Activated naive CD4-positive, alpha-beta T cell treated with anti-CD3 and anti-CD28 coated beads, Interleukin-2, amount 50 U/mL, for 24 hours (primary cell): ENCODE data around the gene CLSTN2.

Experiments
- H3K27ac Mint-ChIP-seq: one replicate; pipeline ENCODE4 v1.8.0; 2021; ENCODE audit warnings: mild to moderate bottlenecking, mixed read lengths
- H3K27me3 Mint-ChIP-seq: one replicate; pipeline ENCODE4 v1.8.0; 2021; ENCODE audit warnings: mixed read lengths
- H3K36me3 Mint-ChIP-seq: one replicate; pipeline ENCODE4 v1.8.0; 2021; ENCODE audit warnings: mixed read lengths
- H3K4me1 Mint-ChIP-seq: one replicate; pipeline ENCODE4 v1.8.0; 2021; ENCODE audit warnings: mixed read lengths
- H3K4me3 Mint-ChIP-seq: one replicate; pipeline ENCODE4 v1.8.0; 2021; ENCODE audit warnings: mild to moderate bottlenecking, mixed read lengths
- H3K9me3 Mint-ChIP-seq: one replicate; pipeline ENCODE4 v1.8.0; 2021; ENCODE audit warnings: mixed read lengths

CLSTN2 gene

GRCh38 chr3:140467796-140468315 lies 532.9 kb downstream of the CLSTN2 start:
- Mint-ChIP-seq H3K27me3 (no peaks in the 10 kb centered on the region), H3K27ac (no peak overlapping the region), H3K36me3 (no peaks in the 10 kb centered on the region), H3K9me3 (no peaks in the 10 kb centered on the region), H3K4me3 (no peak overlapping the region), H3K4me1 (no peaks in the 10 kb centered on the region)

GRCh38 chr3:140468407-140468806 lies 533.4 kb downstream of the CLSTN2 start:
- H3K9me3 Mint-ChIP-seq = no peaks in the 10 kb centered on the region
- H3K27ac Mint-ChIP-seq = no peak overlapping the region
- H3K4me1 Mint-ChIP-seq = no peaks in the 10 kb centered on the region
- H3K27me3 Mint-ChIP-seq = no peaks in the 10 kb centered on the region
- no peaks in the 10 kb centered on the region for H3K36me3 Mint-ChIP-seq
- H3K4me3 Mint-ChIP-seq = no peak overlapping the region

- Mint-ChIP-seq H3K4me3 (no peak overlapping the region), H3K9me3 (no peaks in the 10 kb centered on the region), H3K27me3 (no peaks in the 10 kb centered on the region), H3K27ac (no peak overlapping the region), H3K36me3 (no peaks in the 10 kb centered on the region), H3K4me1 (no peaks in the 10 kb centered on the region)
These were observed 534.5 kb downstream of the CLSTN2 start for GRCh38 chr3:140469491-140469890.

- Mint-ChIP-seq H3K27me3 (no peaks in the 10 kb centered on the region), H3K4me1 (no peaks in the 10 kb centered on the region), H3K36me3 (no peaks in the 10 kb centered on the region), H3K9me3 (no peaks in the 10 kb centered on the region), H3K4me3 (no peak overlapping the region), H3K27ac (no peak overlapping the region)
These were observed 535.2 kb downstream of the CLSTN2 start for GRCh38 chr3:140470211-140470610.

GRCh38 chr3:140470962-140471361 lies 536.0 kb downstream of the CLSTN2 start:
- Mint-ChIP-seq H3K9me3 (no peaks in the 10 kb centered on the region), H3K4me3 (no peak overlapping the region), H3K27ac (no peak overlapping the region), H3K36me3 (no peaks in the 10 kb centered on the region), H3K27me3 (no peaks in the 10 kb centered on the region), H3K4me1 (no peaks in the 10 kb centered on the region)

GRCh38 chr3:140472306-140473020 lies 537.5 kb downstream of the CLSTN2 start:
- no peaks in the 10 kb centered on the region for H3K4me1 Mint-ChIP-seq
- no peaks in the 10 kb centered on the region for H3K27me3 Mint-ChIP-seq
- H3K27ac Mint-ChIP-seq = no peak overlapping the region
- H3K4me3 Mint-ChIP-seq = no peak overlapping the region
- no peaks in the 10 kb centered on the region for H3K9me3 Mint-ChIP-seq
- H3K36me3 Mint-ChIP-seq = no peaks in the 10 kb centered on the region

GRCh38 chr3:140487566-140487965 lies 552.6 kb downstream of the CLSTN2 start:
- H3K4me1 Mint-ChIP-seq = no peaks in the 10 kb centered on the region
- no peaks in the 10 kb centered on the region for H3K36me3 Mint-ChIP-seq
- no peak overlapping the region for H3K4me3 Mint-ChIP-seq
- H3K27me3 Mint-ChIP-seq = peaks cover 2% of the 10 kb centered on the region
- no peaks in the 10 kb centered on the region for H3K9me3 Mint-ChIP-seq
- no peak overlapping the region for H3K27ac Mint-ChIP-seq

GRCh38 chr3:140493271-140493670 lies 558.3 kb downstream of the CLSTN2 start:
- peaks cover 1% of the 10 kb centered on the region for H3K27me3 Mint-ChIP-seq
- no peak overlapping the region for H3K4me3 Mint-ChIP-seq
- H3K9me3 Mint-ChIP-seq = no peaks in the 10 kb centered on the region
- no peaks in the 10 kb centered on the region for H3K36me3 Mint-ChIP-seq
- H3K4me1 Mint-ChIP-seq = no peaks in the 10 kb centered on the region
- no peak overlapping the region for H3K27ac Mint-ChIP-seq

- H3K4me1 Mint-ChIP-seq = no peaks in the 10 kb centered on the region
- H3K36me3 Mint-ChIP-seq = no peaks in the 10 kb centered on the region
- no peak overlapping the region for H3K4me3 Mint-ChIP-seq
- H3K27me3 Mint-ChIP-seq = no peaks in the 10 kb centered on the region
- no peak overlapping the region for H3K27ac Mint-ChIP-seq
- H3K9me3 Mint-ChIP-seq = no peaks in the 10 kb centered on the region
These were observed 560.0 kb downstream of the CLSTN2 start for GRCh38 chr3:140494970-140495369.

GRCh38 chr3:140497331-140497730 lies 562.3 kb downstream of the CLSTN2 start:
- Mint-ChIP-seq H3K9me3 (no peaks in the 10 kb centered on the region), H3K27ac (no peak overlapping the region), H3K27me3 (peaks cover 1% of the 10 kb centered on the region), H3K4me3 (no peak overlapping the region), H3K4me1 (no peaks in the 10 kb centered on the region), H3K36me3 (no peaks in the 10 kb centered on the region)

GRCh38 chr3:140499114-140499757 lies 564.3 kb downstream of the CLSTN2 start:
- H3K27me3 Mint-ChIP-seq = peaks cover 1% of the 10 kb centered on the region
- no peaks in the 10 kb centered on the region for H3K4me1 Mint-ChIP-seq
- H3K9me3 Mint-ChIP-seq = no peaks in the 10 kb centered on the region
- H3K36me3 Mint-ChIP-seq = no peaks in the 10 kb centered on the region
- H3K27ac Mint-ChIP-seq = no peak overlapping the region
- H3K4me3 Mint-ChIP-seq = no peak overlapping the region

GRCh38 chr3:140500473-140500872 lies 565.5 kb downstream of the CLSTN2 start:
- Mint-ChIP-seq H3K4me1 (no peaks in the 10 kb centered on the region), H3K36me3 (no peaks in the 10 kb centered on the region), H3K4me3 (no peak overlapping the region), H3K27me3 (peaks cover 1% of the 10 kb centered on the region), H3K27ac (no peak overlapping the region), H3K9me3 (no peaks in the 10 kb centered on the region)

- no peak overlapping the region for H3K4me3 Mint-ChIP-seq
- H3K36me3 Mint-ChIP-seq = no peaks in the 10 kb centered on the region
- no peak overlapping the region for H3K27ac Mint-ChIP-seq
- H3K4me1 Mint-ChIP-seq = no peaks in the 10 kb centered on the region
- no peaks in the 10 kb centered on the region for H3K9me3 Mint-ChIP-seq
- peaks cover 1% of the 10 kb centered on the region for H3K27me3 Mint-ChIP-seq
These were observed 566.2 kb downstream of the CLSTN2 start for GRCh38 chr3:140501061-140501769.

- H3K4me3 Mint-ChIP-seq = no peak overlapping the region
- H3K4me1 Mint-ChIP-seq = no peaks in the 10 kb centered on the region
- no peak overlapping the region for H3K27ac Mint-ChIP-seq
- no peaks in the 10 kb centered on the region for H3K36me3 Mint-ChIP-seq
- H3K27me3 Mint-ChIP-seq = peaks cover 1% of the 10 kb centered on the region
- H3K9me3 Mint-ChIP-seq = no peaks in the 10 kb centered on the region
These were observed 566.9 kb downstream of the CLSTN2 start for GRCh38 chr3:140501770-140502364.

- Mint-ChIP-seq H3K36me3 (no peaks in the 10 kb centered on the region), H3K27ac (no peak overlapping the region), H3K9me3 (no peaks in the 10 kb centered on the region), H3K27me3 (peaks cover 1% of the 10 kb centered on the region), H3K4me1 (no peaks in the 10 kb centered on the region), H3K4me3 (no peak overlapping the region)
These were observed 570.2 kb downstream of the CLSTN2 start for GRCh38 chr3:140505213-140505612.

GRCh38 chr3:140505876-140506275 lies 570.9 kb downstream of the CLSTN2 start:
- Mint-ChIP-seq H3K9me3 (no peaks in the 10 kb centered on the region), H3K36me3 (no peaks in the 10 kb centered on the region), H3K27me3 (peaks cover 1% of the 10 kb centered on the region), H3K4me3 (no peak overlapping the region), H3K4me1 (no peaks in the 10 kb centered on the region), H3K27ac (no peak overlapping the region)
